K562 (cell line): ENCODE measurements around the gene ST3GAL3. TPM values are rescaled to one million over a fixed set of nuclear protein-coding genes. Genes with fewer than 3 reads are reported as not detected.
A peak's percentile ranks its signal among the peaks of the same experiment; 100 is the strongest.

Source experiments
- ARHGAP35 ChIP-seq: fragments of 450-650 bp; IDR thresholded peaks from 2 replicates; pipeline ENCODE4 v1.6.1; 2018; ENCODE audit not compliant: partially characterized antibody
- ATF6 ChIP-seq: sonication (generic); formaldehyde crosslinking; IDR thresholded peaks from 2 replicates; pipeline ENCODE4 v1.4.0; 2020; ENCODE audit warnings: mild to moderate bottlenecking, missing genetic modification reagents
- BRCA1 ChIP-seq, 2 experiments: fragments of 450-650 bp in 1 of 2; sonication (generic) in 1 of 2; formaldehyde crosslinking in 1 of 2; IDR thresholded peaks; 2 replicates each; pipeline versions ENCODE4 v1.5.0 to v1.6.1; 2017 to 2020; ENCODE audit warnings: mild to moderate bottlenecking in 1 of 2, missing genetic modification reagents in 1 of 2
- ESRRB ChIP-seq: fragments of 250-450 bp; sonication (Bioruptor Pico); IDR thresholded peaks from 2 replicates; pipeline ENCODE4 v1.5.0; 2020; ENCODE audit warnings: mild to moderate bottlenecking, moderate library complexity, borderline replicate concordance
- FOS ChIP-seq: IDR thresholded peaks from 3 replicates; pipeline ENCODE4 v1.6.1; 2011; ENCODE audit not compliant: insufficient read length; ENCODE audit errors: extremely low read depth
- FOSL1 ChIP-seq: fragments of 200-800 bp; sonication (Bioruptor generic); conservative IDR thresholded peaks from 2 replicates; pipeline ENCODE4 v1.6.1; 2016; ENCODE audit warnings: missing genetic modification characterization, missing compliant biosample characterization
- FOXP4 ChIP-seq: sonication (generic); formaldehyde crosslinking; IDR thresholded peaks from 2 replicates; pipeline ENCODE4 v1.8.0; 2022; ENCODE audit warnings: mild to moderate bottlenecking, missing genetic modification reagents, borderline replicate concordance
- HDGF ChIP-seq: fragments of 450-650 bp; IDR thresholded peaks from 2 replicates; pipeline ENCODE4 v1.6.1; 2016
- KDM1A ChIP-seq, 2 experiments: fragments of 450-650 bp; IDR thresholded peaks; 2 replicates each; pipeline ENCODE4 v1.6.1; 2016; ENCODE audit warnings: mild to moderate bottlenecking in 2 of 2
- KLF13 ChIP-seq: fragments of 450-650 bp; IDR thresholded peaks from 2 replicates; pipeline ENCODE4 v1.6.1; 2016; ENCODE audit warnings: missing genetic modification characterization, low read depth, mild to moderate bottlenecking, missing compliant biosample characterization, moderate library complexity, borderline replicate concordance
- MAFK ChIP-seq: IDR thresholded peaks from 2 replicates; pipeline ENCODE4 v1.6.1; 2011; ENCODE audit warnings: low read length, improper control_type of control experiment
- MBD2 ChIP-seq: sonication (generic); IDR thresholded peaks from 2 replicates; pipeline ENCODE4 v1.6.1; 2016; ENCODE audit warnings: low read depth, borderline replicate concordance
- MEIS2 ChIP-seq: fragments of 450-650 bp; IDR thresholded peaks from 2 replicates; pipeline ENCODE4 v1.6.1; 2014; ENCODE audit warnings: mild to moderate bottlenecking; ENCODE audit not compliant: partially characterized antibody
- NEUROD1 ChIP-seq: fragments of 150-350 bp; IDR thresholded peaks from 2 replicates; pipeline ENCODE4 v1.6.1; 2014; ENCODE audit warnings: borderline replicate concordance, low read length, low read depth; ENCODE audit not compliant: partially characterized antibody
- PCBP1 ChIP-seq: fragments of 200-400 bp; formaldehyde crosslinking; IDR thresholded peaks from 2 replicates; pipeline ENCODE4 v1.6.1; 2018; ENCODE audit warnings: mild to moderate bottlenecking, low read depth, low read length; ENCODE audit not compliant: poor library complexity, severe bottlenecking
- PKNOX1 ChIP-seq: fragments of 450-650 bp; IDR thresholded peaks from 2 replicates; pipeline ENCODE4 v1.6.1; 2016
- PML ChIP-seq: IDR thresholded peaks from 2 replicates; pipeline ENCODE4 v1.6.1; 2012; ENCODE audit warnings: low read length, inconsistent platforms
- RAD21 ChIP-seq, 2 experiments: fragments of 250-450 bp in 1 of 2; fragments of 450-650 bp in 1 of 2; sonication (Bioruptor Pico) in 1 of 2; formaldehyde crosslinking in 1 of 2; IDR thresholded peaks in 1 of 2; conservative IDR thresholded peaks in 1 of 2; 2 replicates each; pipeline versions ENCODE4 v1.4.0 to v1.8.0; 2020 to 2022; ENCODE audit warnings: mild to moderate bottlenecking in 2 of 2, moderate library complexity in 1 of 2
- RBFOX2 ChIP-seq: fragments of 200-400 bp; formaldehyde crosslinking; IDR thresholded peaks from 2 replicates; pipeline ENCODE4 v1.6.1; 2017; ENCODE audit warnings: low read depth, mild to moderate bottlenecking, low read length, moderate library complexity
- SAP30 ChIP-seq: fragments of 200-600 bp; sonication (generic); IDR thresholded peaks from 2 replicates; pipeline ENCODE4 v1.6.1; 2012; ENCODE audit warnings: borderline replicate concordance, low read depth, mild to moderate bottlenecking, moderate library complexity, low read length, control low read depth, inconsistent platforms; ENCODE audit not compliant: insufficient read depth, poor library complexity, severe bottlenecking
- SRSF1 ChIP-seq: fragments of 200-400 bp; formaldehyde crosslinking; IDR thresholded peaks from 2 replicates; pipeline ENCODE4 v1.6.1; 2017; ENCODE audit warnings: mild to moderate bottlenecking, low read depth, low read length, moderate library complexity
- ZBTB7A ChIP-seq: IDR thresholded peaks from 2 replicates; pipeline ENCODE4 v1.6.1; 2011; ENCODE audit warnings: low read depth, mild to moderate bottlenecking, low read length, moderate library complexity, borderline replicate concordance; ENCODE audit not compliant: control insufficient read depth
- ZFX ChIP-seq: sonication (generic); formaldehyde crosslinking; IDR thresholded peaks from 2 replicates; pipeline ENCODE4 v1.8.0; 2022; ENCODE audit warnings: mild to moderate bottlenecking, missing genetic modification reagents, moderate library complexity
- ZNF121 ChIP-seq: sonication (generic); formaldehyde crosslinking; conservative IDR thresholded peaks from 2 replicates; pipeline ENCODE4 v1.8.0; 2022; ENCODE audit warnings: missing genetic modification reagents
- ZNF668 ChIP-seq: fragments of 250-450 bp; sonication (Bioruptor Pico); IDR thresholded peaks from 2 replicates; pipeline ENCODE4 v1.8.0; 2022; ENCODE audit warnings: mild to moderate bottlenecking, inconsistent platforms
- polyA plus RNA-seq, 8 experiments: library from polyadenylated mRNA; depleted of rRNA in 4 of 8; stranded (reverse) in 5 of 8; unstranded in 3 of 8; fragments of >200 nt; fragmentation: Nextera tagmentation in 2 of 8; fragmentation: Illumina TruSeq in 1 of 8; extraction: Ambion mirVana in 2 of 8; extraction: Trizol in 1 of 8; gene quantifications; 2 replicates each; pipeline versions ENCODE4 v1.2.1 to v1.2.3, GENCODE V29; 2011 to 2014; ENCODE audit warnings: inconsistent platforms in 1 of 8, missing spikeins in 1 of 8
- total RNA-seq, 7 experiments: library from RNA; depleted of rRNA in 6 of 7; stranded (reverse); fragments of >200 nt in 6 of 7; fragmentation: Illumina TruSeq in 2 of 7; extraction: Trizol in 2 of 7; gene quantifications; 2 replicates each; pipeline versions ENCODE4 v1.2.1 to v1.2.3, GENCODE V29; 2011 to 2021; ENCODE audit warnings: low replicate concordance in 1 of 7

Gene ST3GAL3
- total and polyA plus RNA-seq, 9 of the 15 experiments (the other 6 are each of a cell fraction or from before 2014, with no cell fraction given), result 1.2 to 18.9 (median 11.0) TPM

- TF ChIP-seq RAD21 (CRISPR knock-in tag; conservative IDR thresholded peaks at IDR 0.05 in 1 of 2, IDR thresholded peaks at IDR 0.05 in 1 of 2) (peak in 1 of 2 experiments; percentile 28; a peak in 2 of 4 replicates), ZFX (CRISPR knock-in tag) (no peak), ATF6 (CRISPR knock-in tag) (no peak), SAP30 (no peak), ARHGAP35 (no peak), SRSF1 (no peak), FOSL1 (tag) (no peak), ZBTB7A (no peak), FOS (no peak), ESRRB (no peak), MEIS2 (peak; percentile 16), MAFK (no peak), KLF13 (tag) (no peak), PCBP1 (no peak), BRCA1 (IDR thresholded peaks at IDR 0.05) (no peak), BRCA1 (CRISPR knock-in tag; IDR thresholded peaks at IDR 0.05) (no peak), FOXP4 (CRISPR knock-in tag) (no peak), MBD2 (no peak), ZNF668 (CRISPR knock-in tag) (no peak), RBFOX2 (no peak), PKNOX1 (peak; percentile 10; the same call in 1 of the 2 replicates), PML (no peak), NEUROD1 (no peak), HDGF (no peak), ZNF121 (CRISPR knock-in tag) (no peak), KDM1A (IDR thresholded peaks at IDR 0.05) (no peak)
Observed at GRCh38 chr1:43881415-43881814, 174.1 kb downstream of the ST3GAL3 start (continued).
